Activated T-cell treated with anti-CD3 and anti-CD28 coated beads, Interleukin-2, amount 50 U/mL, for 4 hours (primary cell): ENCODE data around the gene RBBP4. TPM values are rescaled to one million over a fixed set of nuclear protein-coding genes. Genes with fewer than 3 reads are reported as not detected.

Experiments used
- ATAC-seq, 2 donors: fragments of 200-7000 bp; cut with Tn5 transposase; one replicate each; pipeline ENCODE4 v1.10.0; 2021
- DNase-seq: peaks from one replicate; pipeline ENCODE4 v3.0.0-alpha.2; 2020
- H3K27me3 Mint-ChIP-seq: one replicate; pipeline ENCODE4 v1.8.0; 2021; ENCODE audit warnings: low read depth, mixed read lengths
- H3K36me3 Mint-ChIP-seq: one replicate; pipeline ENCODE4 v1.8.0; 2022; ENCODE audit warnings: mixed read lengths; ENCODE audit not compliant: insufficient read depth
- H3K4me1 Mint-ChIP-seq: one replicate; pipeline ENCODE4 v1.8.0; 2021; ENCODE audit warnings: low read depth, mixed read lengths
- H3K4me3 Mint-ChIP-seq: one replicate; pipeline ENCODE4 v1.8.0; 2021; ENCODE audit warnings: mild to moderate bottlenecking, moderate library complexity, mixed read lengths
- H3K9me3 Mint-ChIP-seq: one replicate; pipeline ENCODE4 v1.8.0; 2021; ENCODE audit warnings: mixed read lengths
- total RNA-seq, 3 donors: library from RNA; stranded (reverse); gene quantifications; one replicate each; pipeline ENCODE4 v1.2.1, GENCODE V29; 2021

The RBBP4 gene
- total RNA-seq, 3 donors from 2014 or later, result 243 to 248 (median 243) TPM

- ATAC-seq (no peak), DNase-seq (no peak)
- H3K4me3 Mint-ChIP-seq, result no peak overlapping the region
- no peaks in the 10 kb centered on the region for H3K36me3 Mint-ChIP-seq
- peaks cover 2% of the 10 kb centered on the region for H3K27me3 Mint-ChIP-seq
- H3K9me3 Mint-ChIP-seq, result no peaks in the 10 kb centered on the region
- peaks cover 7% of the 10 kb centered on the region for H3K4me1 Mint-ChIP-seq
Observed at GRCh38 chr1:32733582-32734321, 82.7 kb downstream of the RBBP4 start.

Other genes with a start within 250 kb of the RBBP4 start
- not detected for gene ZBTB8B, start 186.1 kb upstream of the RBBP4 start, total RNA-seq
- gene ZBTB8A, start 111.8 kb upstream of the RBBP4 start, total RNA-seq, result under 1 TPM; 0.19 to 0.24 (median 0.23) TPM
- gene ZBTB8OS, start 658 bp upstream of the RBBP4 start, total RNA-seq, result 10 to 100 TPM; 54.2 to 66.4 (median 54.6) TPM
- gene SYNC, start 51.6 kb downstream of the RBBP4 start, total RNA-seq, result not detected
- 100 to 1,000 TPM; 243 to 304 (median 264) TPM for gene YARS1, start 166.2 kb downstream of the RBBP4 start, total RNA-seq
- gene S100PBP, start 166.4 kb downstream of the RBBP4 start, total RNA-seq, result 10 to 100 TPM; 14.9 to 19.6 (median 15.8) TPM
- not detected for gene FNDC5, start 219.7 kb downstream of the RBBP4 start, total RNA-seq
- gene HPCA, start 235.3 kb downstream of the RBBP4 start, total RNA-seq, result not detected